ENCODE data around the gene LETM1. TPM values are rescaled to one million over a fixed set of nuclear protein-coding genes. Genes with fewer than 3 reads are reported as not detected.
"Not testable (repeated sequence)": the region's sequence is repeated elsewhere in the genome, so short reads cannot be mapped to it uniquely, and the experiment has no call there.

The LETM1 gene
- total and polyA plus RNA-seq, 2 experiments from 2014 or later: 23.3 to 68.9 TPM

GRCh38 chr4:1836650-1837049, 19.3 kb downstream of the LETM1 start:
- Histone ChIP-seq H3K27ac (ENCODE audit: low read depth) (no peak overlapping the region), H3K27me3 (ENCODE audit: insufficient read depth) (no peaks in the 10 kb centered on the region), H3K4me3 (no peak overlapping the region), H2AFZ (no peak overlapping the region), H3K9me2 (ENCODE audit: insufficient read depth) (no peaks in the 10 kb centered on the region), H3K4me2 (no peak overlapping the region), H3K79me2 (replicated peaks; ENCODE audit: insufficient read depth) (no peaks in the 10 kb centered on the region), H3F3A (replicated peaks; ENCODE audit: low read depth) (no peaks in the 10 kb centered on the region), H4K20me1 (replicated peaks; ENCODE audit: insufficient read depth) (no peaks in the 10 kb centered on the region; the same call in none of the 2 replicates), H3K4me1 (ENCODE audit: insufficient read depth) (no peaks in the 10 kb centered on the region), H3K36me3 (ENCODE audit: insufficient read depth) (peaks cover 20% of the 10 kb centered on the region)
- Mint-ChIP-seq H3K9me3 (no peaks in the 10 kb centered on the region), H3K27ac (no peak overlapping the region), H3K36me3 (ENCODE audit: low read depth) (peaks cover 48% of the 10 kb centered on the region), H3K4me1 (no peaks in the 10 kb centered on the region), H3K27me3 (ENCODE audit: insufficient read depth, low read depth, poor library complexity) (peaks cover 7% of the 10 kb centered on the region), H3K4me3 (no peak overlapping the region)
- DNase-seq (ENCODE audit: low spot score) (no peak), ATAC-seq (no peak)
- TF ChIP-seq EZH2phosphoT487 (IDR thresholded peaks at IDR 0.05; ENCODE audit: unreplicated experiment) (no peak), STAT1 (IDR thresholded peaks at IDR 0.05; ENCODE audit: unreplicated experiment) (no peak), JUNB (IDR thresholded peaks at IDR 0.05; ENCODE audit: unreplicated experiment) (no peak), NANOG (IDR thresholded peaks at IDR 0.05; ENCODE audit: borderline replicate concordance) (no peak), ZNF114 (CRISPR knock-in tag; IDR thresholded peaks at IDR 0.05) (no peak), ZNF331 (CRISPR knock-in tag; IDR thresholded peaks at IDR 0.05; ENCODE audit: low read depth) (no peak)
- TF ChIP-seq, protein P1, sequence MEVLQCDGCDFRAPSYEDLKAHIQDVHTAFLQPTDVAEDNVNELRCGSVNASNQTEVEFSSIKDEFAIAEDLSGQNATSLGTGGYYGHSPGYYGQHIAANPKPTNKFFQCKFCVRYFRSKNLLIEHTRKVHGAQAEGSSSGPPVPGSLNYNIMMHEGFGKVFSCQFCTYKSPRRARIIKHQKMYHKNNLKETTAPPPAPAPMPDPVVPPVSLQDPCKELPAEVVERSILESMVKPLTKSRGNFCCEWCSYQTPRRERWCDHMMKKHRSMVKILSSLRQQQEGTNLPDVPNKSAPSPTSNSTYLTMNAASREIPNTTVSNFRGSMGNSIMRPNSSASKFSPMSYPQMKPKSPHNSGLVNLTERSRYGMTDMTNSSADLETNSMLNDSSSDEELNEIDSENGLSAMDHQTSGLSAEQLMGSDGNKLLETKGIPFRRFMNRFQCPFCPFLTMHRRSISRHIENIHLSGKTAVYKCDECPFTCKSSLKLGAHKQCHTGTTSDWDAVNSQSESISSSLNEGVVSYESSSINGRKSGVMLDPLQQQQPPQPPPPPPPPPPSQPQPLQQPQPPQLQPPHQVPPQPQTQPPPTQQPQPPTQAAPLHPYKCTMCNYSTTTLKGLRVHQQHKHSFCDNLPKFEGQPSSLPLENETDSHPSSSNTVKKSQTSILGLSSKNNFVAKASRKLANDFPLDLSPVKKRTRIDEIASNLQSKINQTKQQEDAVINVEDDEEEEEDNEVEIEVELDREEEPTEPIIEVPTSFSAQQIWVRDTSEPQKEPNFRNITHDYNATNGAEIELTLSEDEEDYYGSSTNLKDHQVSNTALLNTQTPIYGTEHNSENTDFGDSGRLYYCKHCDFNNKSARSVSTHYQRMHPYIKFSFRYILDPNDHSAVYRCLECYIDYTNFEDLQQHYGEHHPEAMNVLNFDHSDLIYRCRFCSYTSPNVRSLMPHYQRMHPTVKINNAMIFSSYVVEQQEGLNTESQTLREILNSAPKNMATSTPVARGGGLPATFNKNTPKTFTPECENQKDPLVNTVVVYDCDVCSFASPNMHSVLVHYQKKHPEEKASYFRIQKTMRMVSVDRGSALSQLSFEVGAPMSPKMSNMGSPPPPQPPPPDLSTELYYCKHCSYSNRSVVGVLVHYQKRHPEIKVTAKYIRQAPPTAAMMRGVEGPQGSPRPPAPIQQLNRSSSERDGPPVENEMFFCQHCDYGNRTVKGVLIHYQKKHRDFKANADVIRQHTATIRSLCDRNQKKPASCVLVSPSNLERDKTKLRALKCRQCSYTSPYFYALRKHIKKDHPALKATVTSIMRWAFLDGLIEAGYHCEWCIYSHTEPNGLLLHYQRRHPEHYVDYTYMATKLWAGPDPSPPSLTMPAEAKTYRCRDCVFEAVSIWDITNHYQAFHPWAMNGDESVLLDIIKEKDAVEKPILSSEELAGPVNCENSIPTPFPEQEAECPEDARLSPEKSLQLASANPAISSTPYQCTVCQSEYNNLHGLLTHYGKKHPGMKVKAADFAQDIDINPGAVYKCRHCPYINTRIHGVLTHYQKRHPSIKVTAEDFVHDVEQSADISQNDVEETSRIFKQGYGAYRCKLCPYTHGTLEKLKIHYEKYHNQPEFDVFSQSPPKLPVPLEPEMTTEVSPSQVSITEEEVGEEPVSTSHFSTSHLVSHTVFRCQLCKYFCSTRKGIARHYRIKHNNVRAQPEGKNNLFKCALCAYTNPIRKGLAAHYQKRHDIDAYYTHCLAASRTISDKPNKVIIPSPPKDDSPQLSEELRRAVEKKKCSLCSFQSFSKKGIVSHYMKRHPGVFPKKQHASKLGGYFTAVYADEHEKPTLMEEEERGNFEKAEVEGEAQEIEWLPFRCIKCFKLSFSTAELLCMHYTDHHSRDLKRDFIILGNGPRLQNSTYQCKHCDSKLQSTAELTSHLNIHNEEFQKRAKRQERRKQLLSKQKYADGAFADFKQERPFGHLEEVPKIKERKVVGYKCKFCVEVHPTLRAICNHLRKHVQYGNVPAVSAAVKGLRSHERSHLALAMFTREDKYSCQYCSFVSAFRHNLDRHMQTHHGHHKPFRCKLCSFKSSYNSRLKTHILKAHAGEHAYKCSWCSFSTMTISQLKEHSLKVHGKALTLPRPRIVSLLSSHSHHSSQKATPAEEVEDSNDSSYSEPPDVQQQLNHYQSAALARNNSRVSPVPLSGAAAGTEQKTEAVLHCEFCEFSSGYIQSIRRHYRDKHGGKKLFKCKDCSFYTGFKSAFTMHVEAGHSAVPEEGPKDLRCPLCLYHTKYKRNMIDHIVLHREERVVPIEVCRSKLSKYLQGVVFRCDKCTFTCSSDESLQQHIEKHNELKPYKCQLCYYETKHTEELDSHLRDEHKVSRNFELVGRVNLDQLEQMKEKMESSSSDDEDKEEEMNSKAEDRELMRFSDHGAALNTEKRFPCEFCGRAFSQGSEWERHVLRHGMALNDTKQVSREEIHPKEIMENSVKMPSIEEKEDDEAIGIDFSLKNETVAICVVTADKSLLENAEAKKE (CRISPR knock-in tag; IDR thresholded peaks at IDR 0.05): no peak
- TF ChIP-seq, protein P2, sequence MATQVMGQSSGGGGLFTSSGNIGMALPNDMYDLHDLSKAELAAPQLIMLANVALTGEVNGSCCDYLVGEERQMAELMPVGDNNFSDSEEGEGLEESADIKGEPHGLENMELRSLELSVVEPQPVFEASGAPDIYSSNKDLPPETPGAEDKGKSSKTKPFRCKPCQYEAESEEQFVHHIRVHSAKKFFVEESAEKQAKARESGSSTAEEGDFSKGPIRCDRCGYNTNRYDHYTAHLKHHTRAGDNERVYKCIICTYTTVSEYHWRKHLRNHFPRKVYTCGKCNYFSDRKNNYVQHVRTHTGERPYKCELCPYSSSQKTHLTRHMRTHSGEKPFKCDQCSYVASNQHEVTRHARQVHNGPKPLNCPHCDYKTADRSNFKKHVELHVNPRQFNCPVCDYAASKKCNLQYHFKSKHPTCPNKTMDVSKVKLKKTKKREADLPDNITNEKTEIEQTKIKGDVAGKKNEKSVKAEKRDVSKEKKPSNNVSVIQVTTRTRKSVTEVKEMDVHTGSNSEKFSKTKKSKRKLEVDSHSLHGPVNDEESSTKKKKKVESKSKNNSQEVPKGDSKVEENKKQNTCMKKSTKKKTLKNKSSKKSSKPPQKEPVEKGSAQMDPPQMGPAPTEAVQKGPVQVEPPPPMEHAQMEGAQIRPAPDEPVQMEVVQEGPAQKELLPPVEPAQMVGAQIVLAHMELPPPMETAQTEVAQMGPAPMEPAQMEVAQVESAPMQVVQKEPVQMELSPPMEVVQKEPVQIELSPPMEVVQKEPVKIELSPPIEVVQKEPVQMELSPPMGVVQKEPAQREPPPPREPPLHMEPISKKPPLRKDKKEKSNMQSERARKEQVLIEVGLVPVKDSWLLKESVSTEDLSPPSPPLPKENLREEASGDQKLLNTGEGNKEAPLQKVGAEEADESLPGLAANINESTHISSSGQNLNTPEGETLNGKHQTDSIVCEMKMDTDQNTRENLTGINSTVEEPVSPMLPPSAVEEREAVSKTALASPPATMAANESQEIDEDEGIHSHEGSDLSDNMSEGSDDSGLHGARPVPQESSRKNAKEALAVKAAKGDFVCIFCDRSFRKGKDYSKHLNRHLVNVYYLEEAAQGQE (IDR thresholded peaks at IDR 0.05; ENCODE audit: unreplicated experiment): no peak

GRCh38 chr4:1835836-1836235, 20.1 kb downstream of the LETM1 start:
- H3K4me1 Mint-ChIP-seq; H2AFZ ChIP-seq; H3K4me1 ChIP-seq (ENCODE audit: insufficient read depth); H3K4me3 Mint-ChIP-seq; H3K9me2 ChIP-seq (ENCODE audit: insufficient read depth); H4K20me1 ChIP-seq (replicated peaks; ENCODE audit: insufficient read depth); DNase-seq (ENCODE audit: low spot score); H3K4me2 ChIP-seq; H3K4me3 ChIP-seq; H3K27ac Mint-ChIP-seq; H3K27me3 ChIP-seq (ENCODE audit: insufficient read depth); H3F3A ChIP-seq (replicated peaks; ENCODE audit: low read depth); H3K79me2 ChIP-seq (replicated peaks; ENCODE audit: insufficient read depth); H3K27me3 Mint-ChIP-seq (ENCODE audit: insufficient read depth, low read depth, poor library complexity); H3K9me3 Mint-ChIP-seq; ATAC-seq; H3K27ac ChIP-seq (ENCODE audit: low read depth): not testable (repeated sequence)
- peaks cover 49% of the 10 kb centered on the region for H3K36me3 Mint-ChIP-seq (ENCODE audit: low read depth)
- H3K36me3 ChIP-seq (ENCODE audit: insufficient read depth): peaks cover 18% of the 10 kb centered on the region

Measured in GM23338 (cell line).